ENCODE results near the gene KIF6. TPM values are rescaled to one million over a fixed set of nuclear protein-coding genes. Genes with fewer than 3 reads are reported as not detected.

Gene KIF6
- total and polyA plus RNA-seq, 2 of the 8 experiments (the other 6 are each of a cell fraction or from before 2014, with no cell fraction given), result 0.53 to 0.65 TPM

- POLR2A ChIA-PET (ENCODE audit: partially characterized antibody), result no interaction called here
- no peak overlapping the region for H3K4me2 ChIP-seq (ENCODE audit: insufficient read depth in 1 of 2, low read depth in 2 of 2, low read length in 2 of 2)
These were observed 158.8 kb downstream of the KIF6 start for GRCh38 chr6:39566456-39566855.

More at GRCh38 chr6:39566456-39566855, 158.8 kb downstream of the KIF6 start:
- Histone ChIP-seq H3K27me3 (replicated peaks in 1 of 4; ENCODE audit: control insufficient read depth in 3 of 4, extremely low read depth in 1 of 4, insufficient read depth in 3 of 4, low read length in 3 of 4) (no peaks in the 10 kb centered on the region; a peak in 1 of 7 replicates), H3K9ac (replicated peaks in 1 of 4; ENCODE audit: extremely low read depth in 1 of 4, low read depth in 3 of 4, low read length in 3 of 4) (no peak overlapping the region), H3K9me3 (ENCODE audit: insufficient read depth in 2 of 2, low read depth in 1 of 2, low read length in 1 of 2) (no peaks in the 10 kb centered on the region), H4K8ac (ENCODE audit: extremely low read depth, insufficient read depth, low read length) (no peak overlapping the region), H2AK5ac (ENCODE audit: low read depth, low read length) (no peak overlapping the region), H3K56ac (replicated peaks; ENCODE audit: insufficient read length, low read depth, low read length) (no peak overlapping the region), H3K79me1 (ENCODE audit: low read depth, low read length) (no peaks in the 10 kb centered on the region), H3K18ac (ENCODE audit: extremely low read depth, low read length) (no peak overlapping the region), H3K27ac (ENCODE audit: low read depth, low read length) (no peak overlapping the region), H2BK20ac (ENCODE audit: low read length) (no peak overlapping the region), H2BK15ac (ENCODE audit: low read length) (no peak overlapping the region), H4K91ac (replicated peaks; ENCODE audit: insufficient read length, low read length) (no peak overlapping the region), H2BK12ac (ENCODE audit: low read depth, low read length) (no peak overlapping the region), H3K79me2 (ENCODE audit: control insufficient read depth in 1 of 2, insufficient read depth in 2 of 2, low read length in 2 of 2) (no peaks in the 10 kb centered on the region), H3K14ac (ENCODE audit: insufficient read length) (no peak overlapping the region), H3K36me3 (ENCODE audit: control insufficient read depth in 2 of 4, insufficient read depth in 4 of 4, low read length in 3 of 4) (no peaks in the 10 kb centered on the region), H2BK5ac (ENCODE audit: low read depth, low read length) (no peak overlapping the region), H3K23me2 (ENCODE audit: low read depth, low read length) (no peaks in the 10 kb centered on the region), H4K5ac (ENCODE audit: insufficient read length, low read depth, low read length) (no peak overlapping the region), H3K23ac (ENCODE audit: insufficient read length) (no peak overlapping the region), H3K4me1 (replicated peaks in 1 of 4; ENCODE audit: control insufficient read depth in 3 of 4, insufficient read depth in 4 of 4, low read length in 3 of 4) (no peaks in the 10 kb centered on the region), H4K20me1 (replicated peaks in 1 of 2; ENCODE audit: control insufficient read depth in 1 of 2, insufficient read depth in 2 of 2, low read length in 2 of 2) (no peaks in the 10 kb centered on the region), H3K4ac (replicated peaks; ENCODE audit: insufficient read length, low read depth, low read length) (no peak overlapping the region), H2AFZ (ENCODE audit: low read length) (no peak overlapping the region), H2BK120ac (replicated peaks; ENCODE audit: low read depth, low read length) (no peak overlapping the region), H3K4me3 (ENCODE audit: extremely low read depth in 1 of 4, insufficient read depth in 2 of 4, low read depth in 3 of 4, low read length in 4 of 4) (no peak overlapping the region)
- CTCF ChIA-PET (ENCODE audit: partially characterized antibody), result no interaction called here
- DNase-seq (ENCODE audit: low read depth in 1 of 2, low spot score in 2 of 2) (no peak), FAIRE-seq (no peak)
- TF ChIP-seq CHD1 (IDR thresholded peaks at IDR 0.05; ENCODE audit: low read depth, low read length), result no peak
- TF ChIP-seq CREB1 (IDR thresholded peaks at IDR 0.05), result no peak
- TF ChIP-seq YY1 (IDR thresholded peaks at IDR 0.05; ENCODE audit: low read depth, low read length), result no peak
- TF ChIP-seq CTCF (IDR thresholded peaks at IDR 0.05; ENCODE audit: control extremely low read depth in 1 of 3, insufficient read depth in 1 of 3, low read depth in 1 of 3, low read length in 3 of 3), result no peak
- no peak for TF ChIP-seq HDAC6 (IDR thresholded peaks at IDR 0.05; ENCODE audit: low read depth, low read length)
- no peak for TF ChIP-seq NANOG (IDR thresholded peaks at IDR 0.05; ENCODE audit: insufficient read depth, low read depth, low read length, poor library complexity, severe bottlenecking)
- TF ChIP-seq SUZ12 (IDR thresholded peaks at IDR 0.05; ENCODE audit: low read length), result no peak
- no peak for TF ChIP-seq ATF3 (IDR thresholded peaks at IDR 0.05; ENCODE audit: insufficient read depth, low read depth, low read length)
- TF ChIP-seq POLR2A (IDR thresholded peaks at IDR 0.05; ENCODE audit: control extremely low read depth in 1 of 2, low read depth in 2 of 2, low read length in 2 of 2), result no peak
- TF ChIP-seq EZH2 (IDR thresholded peaks at IDR 0.05; ENCODE audit: low read depth, low read length, severe bottlenecking), result no peak
- no peak for TF ChIP-seq SIX5 (IDR thresholded peaks at IDR 0.05; ENCODE audit: low read depth, low read length)
- TF ChIP-seq SIRT6 (IDR thresholded peaks at IDR 0.05; ENCODE audit: low read length), result no peak
- TF ChIP-seq ASH2L (IDR thresholded peaks at IDR 0.05; ENCODE audit: low read length), result no peak

Data from H1 (cell line).